Fibroblast of mammary gland (primary cell): ENCODE measurements around the gene JAG2.

Source experiments
- DNase-seq: peaks from one replicate; pipeline ENCODE4 v3.0.0-alpha.2; 2010; ENCODE audit warnings: low read depth
- H3K4me3 ChIP-seq: 2 replicates; pipeline ENCODE4 v1.5.1; 2011; ENCODE audit warnings: low read depth, mild to moderate bottlenecking, low read length, moderate library complexity; ENCODE audit not compliant: control insufficient read depth
- CTCF ChIP-seq: conservative IDR thresholded peaks from 2 replicates; pipeline ENCODE4 v1.5.1; 2011; ENCODE audit warnings: low read depth, low read length, inconsistent platforms; ENCODE audit not compliant: control insufficient read depth, insufficient read depth

The JAG2 gene

GRCh38 chr14:105151838-105152793 is 16.5 kb downstream of the JAG2 start:
- TF ChIP-seq CTCF, result no peak
- no peak for DNase-seq
- H3K4me3 ChIP-seq, result no peak overlapping the region

GRCh38 chr14:105151084-105151837 is 17.3 kb downstream of the JAG2 start:
- no peak for TF ChIP-seq CTCF
- H3K4me3 ChIP-seq, result no peak overlapping the region
- no peak for DNase-seq

- H3K4me3 ChIP-seq, result no peak overlapping the region
- DNase-seq, result no peak
- TF ChIP-seq CTCF, result no peak
Measured at GRCh38 chr14:105150368-105151083, 18.1 kb downstream of the JAG2 start.

- no peak for DNase-seq
- no peak for TF ChIP-seq CTCF
- H3K4me3 ChIP-seq, result no peak overlapping the region
Measured at GRCh38 chr14:105150026-105150367, 18.6 kb downstream of the JAG2 start.

- no peak for DNase-seq
- H3K4me3 ChIP-seq, result no peak overlapping the region
- no peak for TF ChIP-seq CTCF
Measured at GRCh38 chr14:105149146-105149781, 19.3 kb downstream of the JAG2 start.

- no peak for TF ChIP-seq CTCF
- DNase-seq, result no peak
- H3K4me3 ChIP-seq, result no peak overlapping the region
Measured at GRCh38 chr14:105148604-105149145, 19.9 kb downstream of the JAG2 start.
